Inferior parietal cortex (tissue), 1 donor: ENCODE measurements around the gene SLC1A4.
"Not testable (repeated sequence)": the region's sequence is repeated elsewhere in the genome, so short reads cannot be mapped to it uniquely, and the experiment has no call there.

Experiments
- DNase-seq: peaks from one replicate; pipeline ENCODE4 v3.0.0-alpha.2; 2016; ENCODE audit errors: extremely low spot score

SLC1A4 gene

GRCh38 chr2:65026154-65026553 lies 37.0 kb downstream of the SLC1A4 start:
- no peak for DNase-seq

GRCh38 chr2:65026704-65027464 lies 37.7 kb downstream of the SLC1A4 start:
- DNase-seq: no peak

GRCh38 chr2:65027616-65028244 lies 38.5 kb downstream of the SLC1A4 start:
- DNase-seq: no peak

GRCh38 chr2:65030476-65031332 lies 41.5 kb downstream of the SLC1A4 start:
- no peak for DNase-seq

GRCh38 chr2:65031341-65032018 lies 42.3 kb downstream of the SLC1A4 start:
- no peak for DNase-seq

GRCh38 chr2:65032019-65032975 lies 43.1 kb downstream of the SLC1A4 start:
- no peak for DNase-seq

- no peak for DNase-seq
Observed at GRCh38 chr2:65033178-65033577, 44.0 kb downstream of the SLC1A4 start.

- DNase-seq: not testable (repeated sequence)
Observed at GRCh38 chr2:65033667-65034066, 44.5 kb downstream of the SLC1A4 start.

GRCh38 chr2:65035351-65035943 lies 46.2 kb downstream of the SLC1A4 start:
- DNase-seq: no peak

- no peak for DNase-seq
Observed at GRCh38 chr2:65037178-65037577, 48.0 kb downstream of the SLC1A4 start.

GRCh38 chr2:65039640-65040039 lies 50.4 kb downstream of the SLC1A4 start:
- DNase-seq: no peak

GRCh38 chr2:65040400-65041261 lies 51.4 kb downstream of the SLC1A4 start:
- DNase-seq: peak; percentile 92

- no peak for DNase-seq
Observed at GRCh38 chr2:65043001-65043400, 53.8 kb downstream of the SLC1A4 start.

- no peak for DNase-seq
Observed at GRCh38 chr2:65044097-65044735, 55.0 kb downstream of the SLC1A4 start.

- DNase-seq: no peak
Observed at GRCh38 chr2:65045651-65046050, 56.5 kb downstream of the SLC1A4 start.

GRCh38 chr2:65046633-65047407 lies 57.6 kb downstream of the SLC1A4 start:
- no peak for DNase-seq

GRCh38 chr2:65049010-65049639 lies 59.9 kb downstream of the SLC1A4 start:
- DNase-seq: no peak

GRCh38 chr2:65050931-65051330 lies 61.7 kb downstream of the SLC1A4 start:
- DNase-seq: no peak
